Stimulated activated naive CD8-positive, alpha-beta T cell treated with anti-CD3 and anti-CD28 coated beads, Interleukin-15, amount 100 ng/mL, for 72 hours (primary cell): ENCODE data around the gene AUTS2.
A peak's percentile ranks its signal among the peaks of the same experiment; 100 is the strongest.

ENCODE experiments used
- ATAC-seq: fragments of 150-1000 bp; cut with Tn5 transposase; 2 replicates; pipeline ENCODE4 v1.10.0; 2021; ENCODE audit warnings: mild to moderate bottlenecking, moderate library complexity
- DNase-seq, 2 donors: peaks; one replicate each; pipeline ENCODE4 v3.0.0; 2021 to 2022
- H3K27ac Mint-ChIP-seq, 2 donors: one replicate each; pipeline ENCODE4 v1.8.0; 2022; ENCODE audit warnings: mild to moderate bottlenecking in 2 of 2, mixed read lengths in 2 of 2, moderate library complexity in 2 of 2
- H3K27me3 Mint-ChIP-seq: one replicate; pipeline ENCODE4 v1.8.0; 2022; ENCODE audit warnings: mixed read lengths
- H3K4me1 Mint-ChIP-seq: one replicate; pipeline ENCODE4 v1.8.0; 2022; ENCODE audit warnings: mild to moderate bottlenecking, mixed read lengths
- H3K4me3 Mint-ChIP-seq, 2 donors: one replicate each; pipeline ENCODE4 v1.8.0; 2022; ENCODE audit warnings: mild to moderate bottlenecking in 2 of 2, mixed read lengths in 2 of 2, moderate library complexity in 1 of 2
- H3K9me3 Mint-ChIP-seq, 2 donors: one replicate each; pipeline ENCODE4 v1.8.0; 2022; ENCODE audit warnings: mixed read lengths in 2 of 2

Gene AUTS2

DNA sequence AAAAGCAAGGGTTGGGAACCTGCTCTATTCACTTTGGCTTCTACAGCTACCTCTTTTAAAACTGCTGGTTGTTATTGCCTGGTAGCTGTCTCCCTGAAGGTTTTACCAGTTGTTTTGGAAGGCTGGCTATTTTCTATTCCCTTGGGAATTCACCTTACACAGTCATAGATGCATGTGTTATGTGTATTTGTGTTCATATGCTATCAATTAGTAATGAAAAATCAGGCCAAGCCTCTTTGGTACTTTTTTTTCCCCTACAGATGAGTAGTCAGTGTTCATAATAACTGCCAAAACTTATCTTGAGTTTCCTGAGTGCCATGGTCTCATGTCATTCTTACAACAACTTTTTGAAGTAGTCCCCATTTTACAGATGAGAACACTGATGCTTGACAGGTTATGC, 795.7 kb downstream of the AUTS2 start:
- ATAC-seq (no peak), DNase-seq (no peak)
- H3K4me1 Mint-ChIP-seq: no peaks in the 10 kb centered on the region
- H3K27ac Mint-ChIP-seq: no peak overlapping the region
- no peak overlapping the region for H3K4me3 Mint-ChIP-seq
- H3K9me3 Mint-ChIP-seq: no peaks in the 10 kb centered on the region
- H3K27me3 Mint-ChIP-seq: no peaks in the 10 kb centered on the region

DNA sequence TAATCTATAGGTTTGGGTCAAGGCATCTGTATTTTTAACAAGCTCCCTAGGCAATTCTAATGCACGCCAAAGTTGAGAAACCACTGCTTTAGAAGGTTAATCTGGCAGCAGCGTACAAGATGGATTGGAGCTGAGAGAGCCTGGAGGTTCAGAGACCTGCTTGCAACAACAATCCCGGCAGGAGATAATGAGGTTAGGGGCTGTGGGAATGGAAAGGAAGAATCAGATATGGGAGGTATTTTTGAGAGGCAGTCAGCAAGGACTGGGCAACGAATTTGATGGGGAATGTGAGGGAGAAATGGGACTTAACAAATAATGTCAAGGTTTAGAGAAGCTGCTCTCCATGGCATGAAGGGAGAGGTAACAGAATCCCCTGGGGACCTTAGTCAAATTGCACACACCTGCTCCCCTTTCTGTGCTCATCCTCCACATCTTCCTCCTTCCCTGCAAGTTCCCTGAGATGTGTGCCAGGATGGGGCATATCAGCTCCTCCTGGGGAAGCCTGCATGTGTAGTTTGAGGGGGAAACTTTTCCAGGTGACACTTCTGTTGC, 802.6 kb downstream of the AUTS2 start:
- Mint-ChIP-seq H3K4me3 (no peak overlapping the region), H3K4me1 (no peaks in the 10 kb centered on the region), H3K27me3 (peaks cover 13% of the 10 kb centered on the region), H3K9me3 (no peaks in the 10 kb centered on the region), H3K27ac (no peak overlapping the region)
- ATAC-seq (no peak), DNase-seq (no peak)

DNA sequence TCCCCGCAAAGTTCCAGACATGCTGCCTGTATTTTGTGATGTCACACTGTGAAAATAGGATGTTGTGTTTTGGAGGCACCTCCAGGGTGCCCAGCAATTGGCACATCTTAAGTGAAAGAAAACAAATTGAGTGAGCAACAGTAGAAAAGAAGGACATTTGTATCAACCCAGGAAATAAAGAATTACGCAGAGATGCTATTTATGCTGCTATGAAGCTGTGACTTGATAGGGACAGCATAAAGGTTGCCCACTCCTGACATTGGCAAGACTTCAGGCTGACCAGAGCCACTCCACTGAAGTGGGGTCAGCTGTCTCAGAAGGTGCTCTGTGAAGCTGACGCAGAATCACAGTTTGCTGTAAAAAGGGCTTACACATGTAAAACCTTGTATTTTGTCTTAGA, 803.8 kb downstream of the AUTS2 start:
- DNase-seq: no peak
- H3K4me3 Mint-ChIP-seq: no peak overlapping the region
- H3K9me3 Mint-ChIP-seq: no peaks in the 10 kb centered on the region
- H3K27ac Mint-ChIP-seq: no peak overlapping the region
- ATAC-seq: no peak
- peaks cover 13% of the 10 kb centered on the region for H3K27me3 Mint-ChIP-seq
- no peaks in the 10 kb centered on the region for H3K4me1 Mint-ChIP-seq

DNA sequence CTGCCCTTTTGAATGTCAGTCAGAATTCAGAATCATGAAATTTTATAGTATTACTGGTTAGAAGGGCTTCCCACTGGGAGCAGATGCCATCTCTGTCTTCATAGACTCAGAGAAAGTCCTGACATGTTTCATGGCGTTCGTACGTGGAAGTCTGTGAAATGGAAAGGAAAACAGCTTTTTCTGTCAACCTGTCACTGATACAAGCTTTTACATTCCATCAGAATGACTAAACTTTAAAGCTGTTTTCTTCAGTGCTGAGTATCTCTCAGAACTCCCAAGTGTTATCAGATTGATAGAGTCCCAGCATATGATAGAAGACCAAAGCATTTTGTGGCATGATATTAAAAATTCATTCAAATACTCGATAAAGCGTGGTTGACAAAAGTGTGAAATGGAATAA, 807.0 kb downstream of the AUTS2 start:
- Mint-ChIP-seq H3K27me3 (peaks cover 9% of the 10 kb centered on the region), H3K4me1 (no peaks in the 10 kb centered on the region), H3K9me3 (no peaks in the 10 kb centered on the region), H3K4me3 (no peak overlapping the region), H3K27ac (no peak overlapping the region)
- no peak for DNase-seq
- ATAC-seq: no peak

DNA sequence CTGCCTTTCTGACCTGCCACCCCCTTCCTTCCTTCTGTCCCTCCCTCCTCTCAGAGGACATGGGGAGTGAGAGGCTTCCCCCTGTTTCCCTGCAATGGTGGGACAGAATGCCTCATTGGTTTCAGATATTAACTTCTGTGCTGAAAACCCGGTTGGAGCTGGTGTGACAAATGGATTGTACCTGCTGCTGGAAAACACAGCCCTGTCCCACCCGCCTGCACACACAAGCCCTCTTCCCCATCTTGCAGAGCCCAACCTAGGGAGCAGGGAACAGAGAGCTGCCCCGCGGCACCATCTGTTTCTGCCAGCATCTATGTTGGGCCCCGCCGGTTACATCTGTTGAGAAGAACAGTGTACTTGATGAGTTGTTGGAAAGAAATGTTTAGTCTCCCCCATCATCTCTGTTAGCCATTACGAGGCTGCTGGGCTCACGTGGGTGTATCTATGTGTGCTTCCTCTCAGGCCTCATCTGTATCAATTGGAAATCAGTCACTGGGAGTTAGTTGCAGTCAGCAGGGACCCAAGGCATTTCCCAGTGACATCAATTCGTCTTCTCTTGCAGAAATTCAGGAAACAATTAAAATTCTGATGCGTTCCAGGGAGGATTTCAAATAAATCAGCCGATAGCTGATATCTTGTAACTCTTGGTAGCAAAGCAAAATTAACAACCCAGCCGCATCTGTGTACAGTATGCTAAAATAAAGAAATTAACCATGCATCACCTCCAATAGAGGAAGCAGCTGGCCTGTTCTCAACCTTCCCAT, 808.1 kb downstream of the AUTS2 start:
- DNase-seq (no peak), ATAC-seq (no peak)
- Mint-ChIP-seq H3K27me3 (no peaks in the 10 kb centered on the region), H3K27ac (no peak overlapping the region), H3K4me1 (no peaks in the 10 kb centered on the region), H3K4me3 (no peak overlapping the region), H3K9me3 (no peaks in the 10 kb centered on the region)

DNA sequence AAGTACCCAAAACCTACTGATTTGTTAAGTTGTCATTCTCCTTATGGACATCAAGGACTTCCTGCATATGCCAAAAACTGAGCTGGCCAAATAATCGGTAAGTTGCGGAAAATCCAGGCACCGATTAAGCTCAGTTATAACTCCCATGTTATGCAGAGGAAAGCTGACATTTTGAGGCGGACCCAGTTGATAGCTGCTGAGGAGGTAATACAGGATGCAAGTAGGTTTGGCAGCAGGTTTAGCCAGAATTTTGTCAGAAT, 808.6 kb downstream of the AUTS2 start:
- ATAC-seq (no peak), DNase-seq (no peak)
- Mint-ChIP-seq H3K27me3 (no peaks in the 10 kb centered on the region), H3K4me3 (no peak overlapping the region), H3K27ac (no peak overlapping the region), H3K4me1 (no peaks in the 10 kb centered on the region), H3K9me3 (no peaks in the 10 kb centered on the region)

DNA sequence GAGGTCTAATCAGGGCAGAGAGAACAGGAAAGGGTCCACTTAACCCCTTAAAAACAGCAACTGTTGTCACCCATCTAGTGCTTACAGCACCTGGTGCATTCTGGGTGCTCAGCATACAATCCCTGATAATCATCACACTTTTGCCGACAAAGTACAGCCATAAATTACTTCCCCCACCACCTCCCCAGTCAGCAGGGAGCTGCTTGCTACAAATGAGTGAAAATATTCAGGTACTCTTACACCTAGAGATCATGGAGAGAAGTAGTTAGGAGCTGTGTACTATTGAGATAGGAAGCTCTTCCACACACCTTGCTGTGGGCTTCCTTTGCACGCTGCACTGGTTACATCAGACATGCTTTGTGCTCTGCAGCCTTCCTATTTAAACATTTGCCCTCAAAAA, 810.2 kb downstream of the AUTS2 start:
- Mint-ChIP-seq H3K4me3 (no peak overlapping the region), H3K9me3 (no peaks in the 10 kb centered on the region), H3K27me3 (no peaks in the 10 kb centered on the region), H3K4me1 (no peaks in the 10 kb centered on the region), H3K27ac (no peak overlapping the region)
- ATAC-seq (no peak), DNase-seq (no peak)

DNA sequence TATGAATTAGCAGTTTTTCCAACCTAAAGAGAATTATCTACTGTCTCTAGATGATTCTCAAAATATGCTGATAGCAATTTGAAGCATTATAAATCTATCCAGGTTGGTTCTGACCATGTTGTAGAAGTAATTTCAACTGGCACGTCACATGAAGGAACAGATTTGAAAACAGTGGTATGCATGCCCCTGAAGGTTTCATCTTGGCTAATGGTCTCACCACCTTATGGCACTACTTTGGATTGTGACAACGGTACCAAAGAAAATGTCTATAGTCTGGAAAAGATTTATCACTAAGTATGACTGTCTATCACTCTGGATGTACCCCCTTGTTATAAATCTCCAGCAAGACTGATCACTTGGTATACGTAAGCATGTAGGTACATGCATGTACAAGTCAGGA, 810.6 kb downstream of the AUTS2 start:
- ATAC-seq (no peak), DNase-seq (no peak)
- Mint-ChIP-seq H3K27ac (no peak overlapping the region), H3K4me3 (no peak overlapping the region), H3K27me3 (no peaks in the 10 kb centered on the region), H3K4me1 (no peaks in the 10 kb centered on the region), H3K9me3 (no peaks in the 10 kb centered on the region)

DNA sequence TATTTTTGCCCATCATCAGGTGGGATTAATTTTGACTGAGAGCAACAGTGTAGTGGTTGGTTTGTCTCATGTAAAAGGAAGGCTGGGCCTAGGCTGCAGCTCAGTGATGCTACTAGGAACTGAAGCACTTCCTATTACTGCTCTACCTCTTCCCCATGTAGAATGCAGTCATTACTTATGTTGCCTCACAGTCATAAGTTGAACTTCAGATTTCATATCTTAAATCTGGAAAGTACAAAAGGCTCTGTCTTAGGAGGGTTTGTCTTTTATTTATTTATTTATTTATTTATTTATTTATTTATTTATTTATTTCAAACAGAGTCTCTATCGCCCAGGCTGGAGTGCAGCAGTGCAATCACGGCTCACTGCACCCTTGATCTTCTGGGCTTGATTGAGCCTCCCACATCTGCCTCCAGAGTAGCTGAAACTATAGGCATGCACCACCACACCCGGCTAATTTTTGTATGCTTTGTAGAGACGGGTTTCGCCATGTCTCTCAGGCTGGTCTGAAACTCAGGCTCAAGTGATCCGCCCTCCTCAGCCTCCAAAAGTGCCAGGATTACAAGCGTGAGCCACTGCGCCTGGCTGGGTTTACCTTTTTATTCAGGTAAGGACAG, 812.0 kb downstream of the AUTS2 start:
- ATAC-seq (no peak), DNase-seq (no peak)
- Mint-ChIP-seq H3K4me3 (no peak overlapping the region), H3K4me1 (no peaks in the 10 kb centered on the region), H3K9me3 (no peaks in the 10 kb centered on the region), H3K27me3 (no peaks in the 10 kb centered on the region), H3K27ac (no peak overlapping the region)

DNA sequence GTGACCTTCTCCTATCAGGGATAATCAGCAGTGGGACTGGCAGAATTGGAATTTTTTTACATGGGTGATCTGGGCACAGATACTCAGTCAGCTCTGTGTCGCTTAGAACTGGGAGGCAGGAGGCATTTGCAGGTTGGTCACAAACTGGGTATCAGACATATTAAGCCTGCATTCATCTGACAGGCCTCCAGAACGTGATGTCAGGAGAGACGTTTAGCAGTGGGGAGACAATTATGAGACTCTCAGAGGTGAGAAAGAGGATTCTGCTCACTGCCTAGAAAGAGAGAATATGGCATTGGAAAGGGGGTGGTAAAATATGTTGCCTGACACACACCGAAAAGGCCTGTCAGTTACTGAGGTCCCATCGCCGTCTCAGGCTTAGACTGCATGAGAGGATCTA, 816.1 kb downstream of the AUTS2 start:
- DNase-seq: no peak
- ATAC-seq: no peak
- no peaks in the 10 kb centered on the region for H3K9me3 Mint-ChIP-seq
- H3K4me1 Mint-ChIP-seq: no peaks in the 10 kb centered on the region
- H3K27ac Mint-ChIP-seq: no peak overlapping the region
- no peak overlapping the region for H3K4me3 Mint-ChIP-seq
- no peaks in the 10 kb centered on the region for H3K27me3 Mint-ChIP-seq

DNA sequence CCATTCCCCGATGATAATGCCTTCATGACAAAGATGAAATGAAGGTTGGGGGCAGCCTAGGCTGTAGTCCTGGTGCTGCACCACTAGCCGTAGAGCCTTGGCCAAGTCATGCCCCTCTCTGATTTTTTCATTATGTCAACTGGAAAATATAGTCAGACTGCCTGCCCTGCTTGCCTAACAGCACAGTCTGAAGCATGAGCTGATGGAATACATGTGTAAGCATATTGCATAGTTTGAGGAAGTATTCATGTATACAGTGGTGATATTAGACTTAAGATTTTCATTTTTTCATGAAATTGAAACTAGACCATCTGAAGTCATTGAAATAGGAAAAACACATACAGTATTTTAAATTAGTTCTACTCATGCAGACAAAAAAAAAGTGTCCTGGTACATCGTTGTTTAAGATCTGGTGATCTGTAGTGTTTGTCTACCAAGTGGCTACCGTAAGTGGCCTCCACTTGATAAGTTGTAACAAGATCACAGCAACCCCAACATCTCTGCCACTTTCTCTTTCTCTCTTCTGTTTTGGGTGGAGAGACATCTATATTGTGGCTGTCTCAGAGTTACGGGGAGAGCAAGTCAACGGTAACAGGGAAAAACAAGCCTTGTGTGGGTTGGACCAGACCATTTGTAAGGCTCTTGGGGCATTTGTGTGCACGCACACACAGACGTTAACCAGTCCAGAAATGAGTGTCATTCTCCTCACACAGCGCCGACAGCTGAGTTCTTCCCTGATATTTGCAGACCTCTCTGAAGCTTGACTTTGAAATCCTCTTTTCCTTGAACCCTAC, 817.1 kb downstream of the AUTS2 start:
- Mint-ChIP-seq H3K27me3 (no peaks in the 10 kb centered on the region), H3K4me3 (no peak overlapping the region), H3K4me1 (no peaks in the 10 kb centered on the region), H3K27ac (peak overlapping the region in 1 of 2 donors; percentile 36), H3K9me3 (no peaks in the 10 kb centered on the region)
- DNase-seq: no peak
- no peak for ATAC-seq

DNA sequence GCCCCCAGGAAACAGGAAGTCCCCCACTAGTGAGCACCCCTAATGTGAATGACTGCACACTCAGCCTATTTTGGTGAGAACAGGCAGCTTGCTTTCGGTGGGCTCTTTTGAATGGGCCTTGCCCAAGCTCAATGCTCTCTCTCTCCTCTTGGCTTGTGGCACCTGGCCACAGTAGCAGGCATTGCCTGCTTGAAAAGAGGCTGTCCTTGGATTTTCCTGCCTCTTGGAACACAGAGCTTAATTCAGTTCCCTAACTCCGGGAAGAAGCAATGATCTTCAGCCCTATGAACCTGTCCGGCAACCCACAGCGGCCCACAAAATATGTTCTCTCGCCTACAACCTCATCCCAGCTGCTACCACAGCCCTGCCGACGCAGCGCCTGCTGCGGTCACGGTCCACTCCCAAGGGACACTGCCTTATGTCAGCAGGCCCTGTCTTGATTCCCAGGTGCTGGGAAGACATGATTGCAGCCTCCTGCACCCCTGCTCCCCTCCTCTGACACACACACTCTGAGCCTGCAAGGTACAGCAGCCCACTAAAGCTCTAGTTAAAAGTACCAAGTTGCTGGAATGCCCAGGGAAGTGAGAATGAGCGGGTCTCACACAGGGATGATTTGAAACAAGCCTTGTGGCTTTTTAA, 818.2 kb downstream of the AUTS2 start:
- Mint-ChIP-seq H3K9me3 (no peaks in the 10 kb centered on the region), H3K27me3 (no peaks in the 10 kb centered on the region), H3K4me1 (no peaks in the 10 kb centered on the region), H3K27ac (peak overlapping the region in 1 of 2 donors; percentile 42), H3K4me3 (no peak overlapping the region)
- ATAC-seq: no peak
- no peak for DNase-seq

DNA sequence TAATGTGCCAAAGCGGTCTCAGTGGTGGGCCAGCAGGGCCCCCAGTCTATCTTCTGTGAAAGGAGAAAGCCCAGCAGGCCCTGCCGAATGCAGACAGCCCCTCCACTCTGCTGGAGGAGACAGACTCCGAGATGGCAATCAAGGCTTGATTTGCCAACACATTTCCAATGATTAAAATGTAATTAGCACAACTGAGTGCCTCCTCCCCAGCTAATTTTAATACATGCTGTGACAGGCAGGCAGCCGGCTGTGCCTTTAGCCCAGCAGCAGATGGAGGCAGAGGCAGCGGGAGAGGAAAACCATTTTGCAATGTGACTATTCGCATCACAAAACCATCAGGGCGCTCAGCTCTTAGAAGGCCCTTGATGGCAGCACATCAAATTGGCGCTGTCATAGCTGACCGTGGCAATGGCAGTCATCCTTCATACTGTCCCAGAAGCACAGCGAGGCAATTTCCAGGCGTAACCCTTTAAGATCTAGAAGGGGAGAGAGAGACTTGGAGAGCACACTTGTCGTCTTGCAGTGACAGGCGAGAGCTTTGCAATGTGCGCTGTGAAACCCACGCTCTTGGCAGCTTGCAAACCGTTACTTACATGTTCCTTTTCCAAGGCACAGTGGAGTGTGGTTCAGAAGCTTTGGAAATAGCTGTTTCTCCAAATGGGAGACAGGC, 818.8 kb downstream of the AUTS2 start:
- no peaks in the 10 kb centered on the region for H3K27me3 Mint-ChIP-seq
- no peak for ATAC-seq
- no peaks in the 10 kb centered on the region for H3K4me1 Mint-ChIP-seq
- H3K4me3 Mint-ChIP-seq: no peak overlapping the region
- H3K9me3 Mint-ChIP-seq: no peaks in the 10 kb centered on the region
- H3K27ac Mint-ChIP-seq: no peak overlapping the region
- no peak for DNase-seq

DNA sequence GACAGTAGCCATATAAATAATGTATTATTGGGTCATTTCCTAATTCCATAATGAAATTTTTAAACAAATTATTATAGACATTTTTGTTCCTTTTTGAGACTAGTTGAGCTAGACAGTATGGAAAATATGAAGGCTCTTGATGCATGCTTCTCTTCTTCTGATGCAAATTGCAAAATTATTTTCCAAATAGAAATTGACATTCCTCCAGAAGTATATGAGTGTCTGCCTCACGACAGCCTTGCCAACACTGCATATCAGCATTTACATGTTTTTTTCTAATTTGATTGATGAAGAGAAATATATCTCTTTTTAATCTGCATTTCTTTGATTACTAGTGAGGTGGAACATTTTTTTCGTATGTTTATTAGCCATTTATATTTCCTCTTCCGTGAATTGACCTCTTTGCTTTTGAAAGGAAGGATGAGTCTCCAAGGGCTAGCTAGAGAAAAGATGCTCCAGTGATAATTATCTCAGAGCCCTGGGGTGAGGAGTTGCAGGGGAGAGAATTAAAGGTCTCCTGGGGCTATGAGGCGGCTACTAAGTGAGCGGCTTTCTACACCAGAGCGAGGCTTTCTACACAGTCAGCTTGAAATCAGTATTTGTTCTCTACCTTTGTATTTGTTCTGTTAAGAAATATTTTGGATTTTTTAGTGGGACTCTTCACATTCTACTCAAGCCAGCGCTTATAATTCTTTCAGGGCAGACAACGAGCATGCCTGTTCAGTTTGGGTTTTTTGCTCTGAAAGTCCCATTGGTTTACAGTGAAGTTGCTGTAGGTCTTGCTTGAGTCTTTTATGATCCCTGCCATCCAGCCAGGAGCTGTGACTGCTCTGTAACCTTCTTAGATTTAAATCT, 821.5 kb downstream of the AUTS2 start:
- Mint-ChIP-seq H3K27me3 (no peaks in the 10 kb centered on the region), H3K9me3 (no peaks in the 10 kb centered on the region), H3K4me1 (no peaks in the 10 kb centered on the region), H3K4me3 (no peak overlapping the region), H3K27ac (no peak overlapping the region)
- no peak for ATAC-seq
- no peak for DNase-seq

DNA sequence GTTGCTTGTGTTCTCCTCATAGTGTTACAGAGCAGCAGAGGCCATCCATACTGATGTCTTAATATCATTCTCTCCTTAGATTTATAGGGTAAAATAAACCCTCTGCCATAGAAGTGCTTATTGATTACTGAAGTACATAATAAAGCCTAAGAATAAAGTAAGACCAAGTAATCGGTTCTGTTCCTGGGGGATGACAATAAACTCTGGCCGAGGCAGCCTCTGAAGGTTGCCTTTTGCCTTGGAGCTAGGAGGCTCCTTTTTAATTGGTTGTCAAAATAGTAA, 822.0 kb downstream of the AUTS2 start:
- no peaks in the 10 kb centered on the region for H3K27me3 Mint-ChIP-seq

More for the DNA sequence above, 822.0 kb downstream of the AUTS2 start:
- H3K4me3 Mint-ChIP-seq: no peak overlapping the region
- no peaks in the 10 kb centered on the region for H3K9me3 Mint-ChIP-seq
- no peak overlapping the region for H3K27ac Mint-ChIP-seq
- ATAC-seq: no peak
- no peak for DNase-seq
- no peaks in the 10 kb centered on the region for H3K4me1 Mint-ChIP-seq
